Kidney tubule cell (primary cell): Measurements from ENCODE around the gene LGR6.
"Not testable (repeated sequence)": the region's sequence is repeated elsewhere in the genome, so short reads cannot be mapped to it uniquely, and the experiment has no call there.

Source experiments
- DNase-seq: peaks from one replicate; pipeline ENCODE4 v3.0.0-alpha.2; 2018; ENCODE audit warnings: low spot score

LGR6 gene

GRCh38 chr1:202193614-202194327 lies at the start of gene LGR6:
LGR6 (plus strand) TSS chr1:202193799; CDS start chr1:202193990, 191 bp downstream.
- DNase-seq, result no peak

- peak; percentile 63 for DNase-seq
Observed at GRCh38 chr1:202144402-202145067, 49.1 kb upstream of the LGR6 start, which contains the start of gene ARL8A. ARL8A (minus strand) TSS chr1:202144737; CDS start chr1:202144572, 165 bp downstream.

GRCh38 chr1:202145068-202145743 lies 48.4 kb upstream of the LGR6 start:
- DNase-seq, result no peak

GRCh38 chr1:202145744-202146140 lies 47.9 kb upstream of the LGR6 start:
- not testable (repeated sequence) for DNase-seq

- no peak for DNase-seq
Observed at GRCh38 chr1:202146279-202146678, 47.3 kb upstream of the LGR6 start.

GRCh38 chr1:202146993-202147392 lies 46.6 kb upstream of the LGR6 start:
- no peak for DNase-seq

GRCh38 chr1:202148391-202148790 lies 45.2 kb upstream of the LGR6 start:
- no peak for DNase-seq

GRCh38 chr1:202149566-202149965 lies 44.0 kb upstream of the LGR6 start:
- no peak for DNase-seq

- no peak for DNase-seq
Observed at GRCh38 chr1:202150187-202150586, 43.4 kb upstream of the LGR6 start.

GRCh38 chr1:202150602-202151001 lies 43.0 kb upstream of the LGR6 start:
- DNase-seq, result no peak

GRCh38 chr1:202151045-202151444 lies 42.6 kb upstream of the LGR6 start:
- DNase-seq, result no peak

- no peak for DNase-seq
Observed at GRCh38 chr1:202152399-202152798, 41.2 kb upstream of the LGR6 start.

GRCh38 chr1:202153284-202153683 lies 40.3 kb upstream of the LGR6 start:
- no peak for DNase-seq

GRCh38 chr1:202154148-202154765 lies 39.3 kb upstream of the LGR6 start:
- no peak for DNase-seq

- DNase-seq, result peak; percentile 69
Observed at GRCh38 chr1:202154766-202155477, 38.7 kb upstream of the LGR6 start.

GRCh38 chr1:202155478-202156021 lies 38.0 kb upstream of the LGR6 start:
- DNase-seq, result peak; percentile 89

GRCh38 chr1:202156590-202156989 lies 37.0 kb upstream of the LGR6 start:
- DNase-seq, result no peak

- no peak for DNase-seq
Observed at GRCh38 chr1:202157945-202158344, 35.7 kb upstream of the LGR6 start.

GRCh38 chr1:202158810-202159533 lies 34.6 kb upstream of the LGR6 start:
- no peak for DNase-seq

- no peak for DNase-seq
Observed at GRCh38 chr1:202159534-202160371, 33.8 kb upstream of the LGR6 start.
